A549 (cell line): ENCODE data around the gene EMSY. TPM values are rescaled to one million over a fixed set of nuclear protein-coding genes. Genes with fewer than 3 reads are reported as not detected.

ENCODE experiments used
- ATAC-seq, 2 experiments: fragments of 200-7000 bp in 1 of 2; fragments of >200 bp in 1 of 2; cut with Nextera tagmentation in 1 of 2; cut with Tn5 transposase in 1 of 2; 3 replicates each; pipeline versions ENCODE4 v1.8.0 to v1.9.1; 2018 to 2020; ENCODE audit warnings: mild to moderate bottlenecking in 1 of 2, moderate library complexity in 1 of 2
- CTCF ChIA-PET: fragments of 300-600 bp; sonication (Branson Sonifier 250); formaldehyde crosslinking; extraction: SDS; loops from one replicate; lab custom pipeline; 2021; ENCODE audit warnings: antibody characterized with exemption, inconsistent platforms; lab: Yijun Ruan, JAX
- POLR2A ChIA-PET: fragments of 350-600 bp; formaldehyde crosslinking; extraction: SDS; loops from one replicate; lab custom pipeline; 2021; ENCODE audit warnings: antibody characterized with exemption, inconsistent platforms; lab: Yijun Ruan, JAX
- DNase-seq, 2 experiments: peaks; one replicate each; pipeline versions ENCODE4 v3.0.0 to v3.0.0-alpha.2; 2011 to 2016; ENCODE audit warnings: low read depth in 1 of 2, low spot score in 1 of 2
- FAIRE-seq: peaks from 2 replicates; lab custom pipeline; 2011; peaks lifted over from hg19 to GRCh38; lab: Jason Lieb, UNC
- H3K27ac ChIP-seq, 2 experiments: fragments of >200 bp; sonication (Bioruptor Twin); formaldehyde crosslinking; 3 replicates each; pipeline ENCODE4 v1.5.1; 2016 to 2017
- H3K4me1 ChIP-seq: fragments of >200 bp; sonication (Bioruptor Twin); formaldehyde crosslinking; 3 replicates; pipeline ENCODE4 v1.6.1; 2016
- H3K4me2 ChIP-seq: fragments of >200 bp; sonication (Bioruptor Twin); formaldehyde crosslinking; 3 replicates; pipeline ENCODE4 v1.6.1; 2016
- H3K4me3 ChIP-seq: fragments of >200 bp; sonication (Bioruptor Twin); formaldehyde crosslinking; 3 replicates; pipeline ENCODE4 v1.5.1; 2016
- H3K9me3 ChIP-seq: fragments of >200 bp; sonication (Bioruptor Twin); formaldehyde crosslinking; 3 replicates; pipeline ENCODE4 v1.6.1; 2016
- ATOH8 ChIP-seq: fragments of 250-450 bp; sonication (Bioruptor Pico); IDR thresholded peaks from 2 replicates; pipeline ENCODE4 v1.5.0; 2020; ENCODE audit warnings: low read depth, mild to moderate bottlenecking, moderate library complexity
- CEBPB ChIP-seq, 2 experiments: fragments of >200 bp in 1 of 2; sonication (Bioruptor Twin) in 1 of 2; formaldehyde crosslinking in 1 of 2; IDR thresholded peaks; 2 replicates each; pipeline ENCODE4 v1.6.1; 2012 to 2016
- CHD2 ChIP-seq: fragments of 150-350 bp; IDR thresholded peaks from 2 replicates; pipeline ENCODE4 v1.6.1; 2014; ENCODE audit warnings: low read length; ENCODE audit not compliant: partially characterized antibody
- EHF ChIP-seq: fragments of 250-450 bp; sonication (Bioruptor Pico); IDR thresholded peaks from 2 replicates; pipeline ENCODE4 v1.5.0; 2020; ENCODE audit warnings: mild to moderate bottlenecking
- EHMT2 ChIP-seq: fragments of 200-600 bp; sonication (generic); IDR thresholded peaks from 2 replicates; pipeline ENCODE4 v1.6.1; 2016; ENCODE audit warnings: antibody characterized with exemption, low read depth, mild to moderate bottlenecking, moderate library complexity
- EP300 ChIP-seq, 2 experiments: fragments of >200 bp; sonication (Bioruptor Twin); formaldehyde crosslinking; IDR thresholded peaks; 2 replicates in 1 of 2; 3 replicates in 1 of 2; pipeline ENCODE4 v1.6.1; 2016 to 2017
- ESRRA ChIP-seq: fragments of 150-350 bp; IDR thresholded peaks from 2 replicates; pipeline ENCODE4 v1.6.1; 2014; ENCODE audit warnings: mild to moderate bottlenecking, low read length, borderline replicate concordance
- FOSL2 ChIP-seq, 2 experiments: fragments of 450-650 bp in 1 of 2; fragments of >200 bp in 1 of 2; sonication (Bioruptor Twin) in 1 of 2; formaldehyde crosslinking; IDR thresholded peaks; 2 replicates each; pipeline versions ENCODE4 v1.5.0 to v1.6.1; 2016 to 2020; ENCODE audit warnings: mild to moderate bottlenecking in 1 of 2, moderate library complexity in 1 of 2
- FOXS1 ChIP-seq: fragments of 250-450 bp; sonication (Bioruptor Pico); IDR thresholded peaks from 2 replicates; pipeline ENCODE4 v1.5.0; 2020; ENCODE audit warnings: mild to moderate bottlenecking, moderate library complexity
- GATA3 ChIP-seq: IDR thresholded peaks from 2 replicates; pipeline ENCODE4 v1.6.1; 2012; ENCODE audit warnings: borderline replicate concordance
- HDAC2 ChIP-seq: fragments of 200-600 bp; sonication (generic); IDR thresholded peaks from 2 replicates; pipeline ENCODE4 v1.6.1; 2016
- HOXA7 ChIP-seq: fragments of 250-450 bp; sonication (Bioruptor Pico); IDR thresholded peaks from 2 replicates; pipeline ENCODE4 v1.5.0; 2020; ENCODE audit warnings: mild to moderate bottlenecking, moderate library complexity
- HOXB5 ChIP-seq: fragments of 250-450 bp; sonication (Bioruptor Pico); IDR thresholded peaks from 2 replicates; pipeline ENCODE4 v1.5.0; 2020; ENCODE audit warnings: mild to moderate bottlenecking, moderate library complexity
- JUN ChIP-seq, 2 experiments: fragments of >200 bp; sonication (Bioruptor Twin); formaldehyde crosslinking; IDR thresholded peaks; 2 replicates in 1 of 2; 3 replicates in 1 of 2; pipeline ENCODE4 v1.6.1; 2016 to 2017
- KDM1A ChIP-seq: fragments of 200-600 bp; sonication (generic); IDR thresholded peaks from 2 replicates; pipeline ENCODE4 v1.6.1; 2016; ENCODE audit warnings: low read depth, mild to moderate bottlenecking
- KDM5A ChIP-seq: fragments of 200-600 bp; sonication (generic); IDR thresholded peaks from 2 replicates; pipeline ENCODE4 v1.6.1; 2016; ENCODE audit warnings: antibody characterized with exemption, mild to moderate bottlenecking
- MAFK ChIP-seq: fragments of 450-650 bp; IDR thresholded peaks from 2 replicates; pipeline ENCODE4 v1.6.1; 2014; ENCODE audit not compliant: partially characterized antibody
- NFE2L2 ChIP-seq: fragments of 150-350 bp; conservative IDR thresholded peaks from 2 replicates; pipeline ENCODE4 v1.6.1; 2014; ENCODE audit warnings: low read length
- NR3C1 ChIP-seq: fragments of >200 bp; sonication (Bioruptor Twin); formaldehyde crosslinking; IDR thresholded peaks from 3 replicates; pipeline ENCODE4 v1.6.1; 2017
- POLR2A ChIP-seq: IDR thresholded peaks from 2 replicates; pipeline ENCODE4 v1.6.1; 2012; ENCODE audit warnings: mild to moderate bottlenecking, low read length
- POLR2AphosphoS2 ChIP-seq: conservative IDR thresholded peaks from 2 replicates; pipeline ENCODE4 v1.6.1; 2012; ENCODE audit warnings: low read length, improper control_type of control experiment, inconsistent platforms
- RARB ChIP-seq: fragments of 250-450 bp; sonication (Bioruptor Pico); IDR thresholded peaks from 2 replicates; pipeline ENCODE4 v1.8.0; 2021; ENCODE audit warnings: mild to moderate bottlenecking, moderate library complexity
- RFX5 ChIP-seq: fragments of 450-650 bp; IDR thresholded peaks from 2 replicates; pipeline ENCODE4 v1.7.1; 2014; ENCODE audit warnings: antibody characterized with exemption, mild to moderate bottlenecking, moderate library complexity
- SREBF2 ChIP-seq: fragments of 450-650 bp; IDR thresholded peaks from 2 replicates; pipeline ENCODE4 v1.6.1; 2014; ENCODE audit warnings: mild to moderate bottlenecking, moderate library complexity
- TP53 ChIP-seq: fragments of 250-450 bp; sonication (Bioruptor Pico); IDR thresholded peaks from 2 replicates; pipeline ENCODE4 v1.5.0; 2021; ENCODE audit warnings: mild to moderate bottlenecking, moderate library complexity
- ZFP36 ChIP-seq: fragments of 450-650 bp; IDR thresholded peaks from 2 replicates; pipeline ENCODE4 v1.6.1; 2014; ENCODE audit warnings: borderline replicate concordance; ENCODE audit not compliant: partially characterized antibody
- ZNF302 ChIP-seq: fragments of 250-450 bp; sonication (Bioruptor Pico); IDR thresholded peaks from 2 replicates; pipeline ENCODE4 v1.9.0; 2021; ENCODE audit warnings: inconsistent platforms, mild to moderate bottlenecking, moderate library complexity
- ZSCAN20 ChIP-seq: fragments of 250-450 bp; sonication (Bioruptor Pico); IDR thresholded peaks from 2 replicates; pipeline ENCODE4 v1.8.0; 2022; ENCODE audit warnings: mild to moderate bottlenecking, moderate library complexity
- WGBS: methylation state at CpG from one replicate; pipeline ENCODE4 v1.1.6; 2017; ENCODE audit errors: missing lambda C conversion rate; 5-methylcytosine and 5-hydroxymethylcytosine counted together
- polyA plus RNA-seq, 4 experiments: library from polyadenylated mRNA; depleted of rRNA in 3 of 4; stranded (reverse); fragments of >200 nt; fragmentation: RNase III in 1 of 4; extraction: RNeasy Plus Mini Kit Qiagen cat#74134 plus additional on column Dnase treatment in 1 of 4; gene quantifications; 2 replicates in 3 of 4; 3 replicates in 1 of 4; pipeline ENCODE4 v1.2.3, GENCODE V29; 2011 to 2017
- TF ChIP-seq, protein P1 (sequence below): IDR thresholded peaks from 2 replicates; pipeline ENCODE4 v1.6.1; 2012; ENCODE audit warnings: low read depth, borderline replicate concordance
- TF ChIP-seq, protein P2 (sequence below): fragments of 250-450 bp; sonication (Bioruptor Pico); IDR thresholded peaks from 2 replicates; pipeline ENCODE4 v1.5.0; 2021; ENCODE audit warnings: mild to moderate bottlenecking, moderate library complexity, borderline replicate concordance
- TF ChIP-seq, protein P3 (sequence below): IDR thresholded peaks from 2 replicates; pipeline ENCODE4 v1.6.1; 2012

Gene EMSY
- polyA plus RNA-seq, 2 of the 4 experiments (the other 2 are of a cell fraction): 11.2 to 23.0 TPM

- Histone ChIP-seq H3K9me3 (no peaks in the 10 kb centered on the region), H3K4me1 (no peaks in the 10 kb centered on the region), H3K27ac (no peak overlapping the region), H3K4me3 (no peak overlapping the region), H3K4me2 (no peak overlapping the region)
- ChIA-PET POLR2A (no interaction called here), CTCF (interaction anchor here (0.8 to 1.5 kb wide), 3 partner anchors 8 to 134 kb away, joined by 3 read pairs; no protein-coding TSS in a partner anchor)
- ATAC-seq (no peak), FAIRE-seq (no peak), DNase-seq (no peak)
- WGBS: 69% methylated on average over 8 of the region's 8 CpGs
- TF ChIP-seq NR3C1 (no peak), SREBF2 (no peak), ATOH8 (CRISPR knock-in tag) (no peak), NFE2L2 (no peak), TP53 (CRISPR knock-in tag) (no peak), HOXA7 (CRISPR knock-in tag) (no peak), EP300 (IDR thresholded peaks at IDR 0.05) (no peak), FOSL2 (IDR thresholded peaks at IDR 0.05) (no peak), FOSL2 (CRISPR knock-in tag; IDR thresholded peaks at IDR 0.05) (no peak), ESRRA (no peak), KDM5A (no peak)
- TF ChIP-seq, protein P1, sequence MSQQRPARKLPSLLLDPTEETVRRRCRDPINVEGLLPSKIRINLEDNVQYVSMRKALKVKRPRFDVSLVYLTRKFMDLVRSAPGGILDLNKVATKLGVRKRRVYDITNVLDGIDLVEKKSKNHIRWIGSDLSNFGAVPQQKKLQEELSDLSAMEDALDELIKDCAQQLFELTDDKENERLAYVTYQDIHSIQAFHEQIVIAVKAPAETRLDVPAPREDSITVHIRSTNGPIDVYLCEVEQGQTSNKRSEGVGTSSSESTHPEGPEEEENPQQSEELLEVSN: no peak
- TF ChIP-seq, protein P2, sequence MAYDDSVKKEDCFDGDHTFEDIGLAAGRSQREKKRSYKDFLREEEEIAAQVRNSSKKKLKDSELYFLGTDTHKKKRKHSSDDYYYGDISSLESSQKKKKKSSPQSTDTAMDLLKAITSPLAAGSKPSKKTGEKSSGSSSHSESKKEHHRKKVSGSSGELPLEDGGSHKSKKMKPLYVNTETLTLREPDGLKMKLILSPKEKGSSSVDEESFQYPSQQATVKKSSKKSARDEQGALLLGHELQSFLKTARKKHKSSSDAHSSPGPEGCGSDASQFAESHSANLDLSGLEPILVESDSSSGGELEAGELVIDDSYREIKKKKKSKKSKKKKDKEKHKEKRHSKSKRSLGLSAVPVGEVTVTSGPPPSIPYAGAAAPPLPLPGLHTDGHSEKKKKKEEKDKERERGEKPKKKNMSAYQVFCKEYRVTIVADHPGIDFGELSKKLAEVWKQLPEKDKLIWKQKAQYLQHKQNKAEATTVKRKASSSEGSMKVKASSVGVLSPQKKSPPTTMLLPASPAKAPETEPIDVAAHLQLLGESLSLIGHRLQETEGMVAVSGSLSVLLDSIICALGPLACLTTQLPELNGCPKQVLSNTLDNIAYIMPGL (CRISPR knock-in tag): no peak
Observed at GRCh38 chr11:76561245-76561644, 116.4 kb downstream of the EMSY start.

GRCh38 chr11:76562541-76562940 is 117.7 kb downstream of the EMSY start:
- Histone ChIP-seq H3K4me1 (no peaks in the 10 kb centered on the region), H3K9me3 (no peaks in the 10 kb centered on the region), H3K27ac (no peak overlapping the region), H3K4me3 (no peak overlapping the region), H3K4me2 (no peak overlapping the region)
- no peak for DNase-seq
- WGBS: 76% methylated on average over 3 of the region's 3 CpGs
- no peak for FAIRE-seq
- TF ChIP-seq FOXS1 (CRISPR knock-in tag): no peak
- TF ChIP-seq POLR2AphosphoS2: no peak
- CTCF ChIA-PET: interaction anchor here (1.2 to 1.6 kb wide), 3 partner anchors 118 to 244 kb away, joined by 3 read pairs; no protein-coding TSS in a partner anchor
- POLR2A ChIA-PET: no interaction called here
- ATAC-seq: no peak

DNA sequence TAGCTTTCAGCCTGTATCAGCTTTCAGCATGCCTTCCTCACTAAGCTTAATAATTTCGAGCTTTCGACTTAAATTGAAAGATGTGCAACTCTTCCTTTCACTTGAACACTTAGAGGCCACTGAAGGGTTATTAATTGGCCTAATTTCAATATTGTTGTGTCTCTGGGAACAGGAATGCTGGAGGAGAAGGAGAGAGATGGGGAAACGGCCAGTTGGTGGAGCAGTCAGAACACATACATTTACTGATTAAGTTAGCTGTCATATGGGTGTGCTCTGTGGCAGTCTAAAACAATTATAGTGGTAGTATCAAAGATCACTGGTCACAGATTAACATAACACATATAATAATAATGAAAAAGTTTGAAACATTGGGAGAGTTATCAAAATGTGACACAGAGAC is 119.5 kb downstream of the EMSY start:
- TF ChIP-seq ZSCAN20 (CRISPR knock-in tag): no peak
- TF ChIP-seq HDAC2: no peak
- TF ChIP-seq EHF: no peak
- TF ChIP-seq, protein P3, sequence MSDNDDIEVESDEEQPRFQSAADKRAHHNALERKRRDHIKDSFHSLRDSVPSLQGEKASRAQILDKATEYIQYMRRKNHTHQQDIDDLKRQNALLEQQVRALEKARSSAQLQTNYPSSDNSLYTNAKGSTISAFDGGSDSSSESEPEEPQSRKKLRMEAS: no peak
- TF ChIP-seq NR3C1: no peak
- TF ChIP-seq EHMT2: no peak
- TF ChIP-seq HOXB5 (CRISPR knock-in tag): no peak
- TF ChIP-seq JUN (IDR thresholded peaks at IDR 0.05): no peak
- no peak for TF ChIP-seq GATA3
- TF ChIP-seq ZFP36: no peak
- TF ChIP-seq KDM1A: no peak
- TF ChIP-seq, protein P2 (CRISPR knock-in tag): no peak
- no peak for TF ChIP-seq CEBPB (IDR thresholded peaks at IDR 0.05)
- no peak for TF ChIP-seq RARB (CRISPR knock-in tag)
- TF ChIP-seq CHD2: no peak
- TF ChIP-seq RFX5: no peak
- TF ChIP-seq ZNF302: no peak
- no peak for TF ChIP-seq POLR2A
- TF ChIP-seq MAFK: no peak
- Histone ChIP-seq H3K9me3 (no peaks in the 10 kb centered on the region), H3K4me3 (no peak overlapping the region), H3K4me2 (no peak overlapping the region), H3K27ac (no peak overlapping the region), H3K4me1 (no peaks in the 10 kb centered on the region)
- CTCF ChIA-PET: interaction anchor here (1.1 kb wide), 1 partner anchor 34 kb away, joined by 3 read pairs; no protein-coding TSS in a partner anchor
- FAIRE-seq (no peak), DNase-seq (no peak), ATAC-seq (no peak)
- WGBS: 41% methylated on average over 3 of the region's 3 CpGs
- POLR2A ChIA-PET: no interaction called here
